GM10266 (cell line): ENCODE results near the gene CLEC16A.

Experiments used
- DNase-seq: peaks from one replicate; pipeline ENCODE4 v3.0.0; 2012; ENCODE audit errors: extremely low spot score
- CTCF ChIP-seq: IDR thresholded peaks from 2 replicates; pipeline ENCODE4 v1.5.1; 2012; ENCODE audit warnings: mild to moderate bottlenecking, low read depth; ENCODE audit not compliant: control insufficient read depth, insufficient read depth; ENCODE audit errors: missing control alignments

CLEC16A gene

DNA sequence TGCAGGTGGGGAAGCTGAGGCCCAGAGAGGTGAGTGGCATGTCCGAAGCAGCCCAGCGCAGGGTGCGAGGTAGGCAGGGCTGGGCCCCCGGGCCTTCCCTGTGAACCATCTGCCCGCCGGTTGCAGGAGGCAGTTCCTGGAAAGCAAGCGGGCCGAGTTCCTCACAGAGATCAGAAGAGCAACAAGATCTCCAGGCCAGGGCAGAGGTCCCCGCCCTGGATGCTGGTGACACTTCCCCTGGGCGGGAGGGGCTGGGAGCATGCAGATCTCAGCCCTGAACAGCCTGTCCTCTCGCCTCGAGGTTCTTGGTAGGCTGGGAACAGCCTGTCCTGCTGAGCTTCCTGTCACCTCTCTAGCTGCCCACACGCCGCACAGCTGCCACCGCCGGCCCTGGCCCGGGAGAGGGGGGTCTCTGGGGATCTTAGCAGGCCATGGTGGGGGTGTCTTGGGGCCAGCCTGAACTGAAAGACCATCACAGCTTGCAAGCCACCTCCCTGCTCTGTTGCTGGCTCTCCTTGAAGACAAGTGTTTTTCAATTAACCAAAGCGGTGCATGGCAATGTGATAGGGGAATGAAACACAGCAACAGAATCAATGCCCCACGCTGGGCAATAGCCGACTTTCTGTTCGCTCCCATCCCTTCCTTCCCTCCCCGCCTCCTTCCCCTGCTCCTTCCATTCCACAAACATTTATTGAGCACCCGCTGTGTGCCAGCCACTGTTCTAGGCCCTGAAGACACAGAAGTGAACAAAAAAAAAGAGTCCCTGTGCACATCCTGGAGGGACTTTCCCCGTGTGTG is 279.9 kb downstream of the CLEC16A start:
- TF ChIP-seq CTCF = no peak
- DNase-seq = peak; percentile 78

GRCh38 chr16:11224894-11225676 is 280.7 kb downstream of the CLEC16A start:
- TF ChIP-seq CTCF = no peak
- DNase-seq = peak; percentile 91

DNA sequence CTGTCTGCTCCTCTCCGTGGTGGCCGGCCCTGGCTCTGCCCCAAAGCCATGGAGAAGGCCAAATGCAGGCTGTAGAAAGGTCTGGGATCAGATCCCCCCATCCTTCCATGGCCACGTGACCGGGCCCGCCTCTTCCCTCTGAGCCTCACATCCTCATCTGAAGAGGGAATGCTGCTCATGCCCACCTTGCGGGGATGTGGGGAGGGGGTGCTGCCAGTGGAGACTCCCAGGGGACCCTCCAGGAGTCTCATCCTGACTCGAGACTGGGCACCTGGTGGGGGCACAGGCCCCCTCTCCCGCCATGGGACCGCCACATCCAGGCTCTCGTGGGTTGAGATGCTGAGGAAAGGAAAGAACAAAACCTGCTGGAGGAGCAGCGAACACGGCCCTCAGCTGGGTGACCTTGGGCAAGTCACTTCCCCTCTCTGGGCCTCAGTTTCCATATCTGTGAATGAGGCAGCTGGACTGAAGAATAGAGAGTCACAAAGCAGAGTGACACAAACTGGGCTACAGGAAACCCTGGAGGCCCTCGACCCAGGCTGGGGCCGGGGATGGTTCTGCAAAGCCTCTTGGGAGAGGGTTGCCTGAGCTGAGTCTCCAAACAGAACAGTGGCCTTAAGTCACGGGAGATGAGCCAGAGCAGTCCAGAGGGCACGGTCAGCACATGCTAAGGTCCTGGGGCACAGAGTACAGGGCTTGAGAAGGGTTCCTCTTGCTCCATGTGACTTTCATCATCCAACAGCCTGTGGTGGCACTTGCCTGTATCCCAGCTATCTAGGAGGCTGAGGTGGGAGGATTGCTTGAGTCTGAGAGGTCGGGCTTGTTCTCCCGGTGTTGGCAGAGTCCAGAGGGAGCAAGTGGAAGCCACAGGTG is 281.5 kb downstream of the CLEC16A start:
- no peak for DNase-seq
- TF ChIP-seq CTCF = no peak

DNA sequence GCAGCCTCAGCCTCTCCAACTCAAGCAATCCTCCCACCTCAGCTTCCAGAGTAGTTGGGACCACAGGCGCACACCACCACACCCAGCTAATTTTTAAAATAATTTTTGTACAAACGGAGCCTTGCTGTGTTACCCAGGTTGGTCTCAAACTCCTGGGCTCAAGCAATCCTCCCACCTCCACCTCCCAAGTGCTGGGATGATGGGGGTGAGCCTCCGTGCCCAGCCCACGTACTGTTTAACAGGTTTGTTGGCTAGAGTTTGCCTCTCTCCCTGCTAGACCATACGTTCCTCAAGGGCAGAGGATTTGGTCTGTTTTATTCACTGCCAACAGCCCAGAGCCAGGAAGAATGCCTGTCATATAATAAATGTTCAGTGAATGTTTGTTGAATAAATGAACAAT is 285.1 kb downstream of the CLEC16A start:
- TF ChIP-seq CTCF = no peak
- no peak for DNase-seq

GRCh38 chr16:11229906-11230305 is 285.5 kb downstream of the CLEC16A start:
- no peak for TF ChIP-seq CTCF

GRCh38 chr16:11231367-11231970 is 287.1 kb downstream of the CLEC16A start:
- DNase-seq = no peak
- TF ChIP-seq CTCF = no peak

More at GRCh38 chr16:11229906-11230305, 285.5 kb downstream of the CLEC16A start:
- no peak for DNase-seq
